Dedifferentiated amniotic fluid mesenchymal stem cell (primary cell): ENCODE results near the gene KRTAP2-2.
"Not testable (repeated sequence)": the region's sequence is repeated elsewhere in the genome, so short reads cannot be mapped to it uniquely, and the experiment has no call there.

Experiments
- DNase-seq: peaks from one replicate; pipeline ENCODE4 v3.0.0-alpha.2; 2016; ENCODE audit errors: extremely low spot score

KRTAP2-2 gene

GRCh38 chr17:41064301-41064700, 9.3 kb upstream of the KRTAP2-2 start:
- no peak for DNase-seq

- DNase-seq, result no peak
These were observed 8.4 kb upstream of the KRTAP2-2 start for GRCh38 chr17:41063449-41063848.

- DNase-seq, result peak; percentile 90
These were observed 6.9 kb upstream of the KRTAP2-2 start for GRCh38 chr17:41061964-41062363.

GRCh38 chr17:41060052-41060604, 5.1 kb upstream of the KRTAP2-2 start, which contains the start of gene KRTAP2-3:
TSS of gene KRTAP2-3 (minus strand) at chr17:41060114. CDS start at chr17:41060050, 64 bp downstream.
- DNase-seq, result peak; percentile 94

GRCh38 chr17:41059276-41060051, 4.4 kb upstream of the KRTAP2-2 start:
- DNase-seq, result peak; percentile 84

- no peak for DNase-seq
These were observed 3.7 kb upstream of the KRTAP2-2 start for GRCh38 chr17:41058741-41059140.

GRCh38 chr17:41057547-41057946, 2.5 kb upstream of the KRTAP2-2 start:
- no peak for DNase-seq

- not testable (repeated sequence) for DNase-seq
These were observed 474 bp downstream of the KRTAP2-2 start for GRCh38 chr17:41054556-41054955.

GRCh38 chr17:41054025-41054424, 1.0 kb downstream of the KRTAP2-2 start:
- DNase-seq, result no peak

GRCh38 chr17:41052566-41052965, 2.5 kb downstream of the KRTAP2-2 start:
- DNase-seq, result no peak

- peak; percentile 42 for DNase-seq
These were observed 5.9 kb downstream of the KRTAP2-2 start for GRCh38 chr17:41049110-41049509.

GRCh38 chr17:41048441-41048840, 6.6 kb downstream of the KRTAP2-2 start:
- peak; percentile 71 for DNase-seq

- not testable (repeated sequence) for DNase-seq
These were observed 8.1 kb downstream of the KRTAP2-2 start, which contains the start of gene KRTAP2-1 for GRCh38 chr17:41046735-41047465. TSS of gene KRTAP2-1 (minus strand) at chr17:41047316. CDS start at chr17:41047267, 49 bp downstream.

- DNase-seq, result no peak
These were observed 12.1 kb downstream of the KRTAP2-2 start for GRCh38 chr17:41042953-41043352.

GRCh38 chr17:41040783-41041571, 14.1 kb downstream of the KRTAP2-2 start, which contains the start of gene KRTAP1-1:
TSS of gene KRTAP1-1 (minus strand) at chr17:41041450. CDS start at chr17:41041397, 53 bp downstream.
- DNase-seq, result not testable (repeated sequence)

GRCh38 chr17:41037853-41038350, 17.1 kb downstream of the KRTAP2-2 start:
- DNase-seq, result no peak

- DNase-seq, result not testable (repeated sequence)
These were observed 20.6 kb downstream of the KRTAP2-2 start, which contains the start of gene KRTAP1-3 for GRCh38 chr17:41034346-41034935. TSS of gene KRTAP1-3 (minus strand) at chr17:41034874. CDS start at chr17:41034821, 53 bp downstream.

- no peak for DNase-seq
These were observed 25.3 kb downstream of the KRTAP2-2 start, which contains the start of gene KRTAP1-4 for GRCh38 chr17:41029633-41030245. TSS of gene KRTAP1-4 (minus strand) at chr17:41030195. CDS start at chr17:41030078, 117 bp downstream.

GRCh38 chr17:41026715-41027471, 28.1 kb downstream of the KRTAP2-2 start, which contains the start of gene KRTAP1-5:
TSS of gene KRTAP1-5 (minus strand) at chr17:41027208. CDS start at chr17:41027155, 53 bp downstream.
- DNase-seq, result peak; percentile 83
